ENCODE measurements around the gene DEFB123.

- no peak for TF ChIP-seq POLR2A (IDR thresholded peaks at IDR 0.05; ENCODE audit: low read length)
- TF ChIP-seq GATA1 (IDR thresholded peaks at IDR 0.05; ENCODE audit: low read depth, low read length): no peak
Observed at GRCh38 chr20:31474097-31474436, 33.6 kb downstream of the DEFB123 start.
